HG02870 (cell line): ENCODE measurements around the gene TMEM187.
A peak's percentile ranks its signal among the peaks of the same experiment; 100 is the strongest.
"Not testable (repeated sequence)": the region's sequence is repeated elsewhere in the genome, so short reads cannot be mapped to it uniquely, and the experiment has no call there.

ENCODE experiments used
- ATAC-seq: cut with Tn5 transposase; IDR thresholded peaks from one replicate; pipeline ENCODE4 v1.9.1; 2021; ENCODE audit warnings: mild to moderate bottlenecking, moderate library complexity; ENCODE audit not compliant: unreplicated experiment

Gene TMEM187

DNA sequence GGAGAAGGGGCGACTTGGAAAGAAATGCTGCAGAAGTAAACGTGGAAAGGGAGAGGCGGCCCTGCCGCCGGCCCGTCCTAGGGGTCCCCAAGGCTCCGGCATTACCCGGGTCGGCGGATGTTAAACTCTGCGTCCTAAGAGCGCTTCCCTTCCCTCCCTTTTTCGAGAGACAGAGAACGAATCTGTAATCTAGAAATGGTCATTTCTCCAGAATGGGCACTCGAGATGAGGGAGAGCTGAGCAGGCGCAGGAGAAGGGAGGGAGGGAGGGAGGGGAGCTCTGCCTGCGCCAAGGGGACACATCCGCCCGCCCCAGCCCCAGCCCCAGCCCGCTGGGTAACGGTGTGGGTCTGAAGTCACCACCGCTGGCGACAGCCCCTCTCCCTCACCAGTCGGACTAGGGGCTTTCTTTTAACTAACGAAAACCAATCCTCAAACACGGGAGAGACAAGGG lies 2.6 kb upstream of the TMEM187 start:
- no peak for ATAC-seq

DNA sequence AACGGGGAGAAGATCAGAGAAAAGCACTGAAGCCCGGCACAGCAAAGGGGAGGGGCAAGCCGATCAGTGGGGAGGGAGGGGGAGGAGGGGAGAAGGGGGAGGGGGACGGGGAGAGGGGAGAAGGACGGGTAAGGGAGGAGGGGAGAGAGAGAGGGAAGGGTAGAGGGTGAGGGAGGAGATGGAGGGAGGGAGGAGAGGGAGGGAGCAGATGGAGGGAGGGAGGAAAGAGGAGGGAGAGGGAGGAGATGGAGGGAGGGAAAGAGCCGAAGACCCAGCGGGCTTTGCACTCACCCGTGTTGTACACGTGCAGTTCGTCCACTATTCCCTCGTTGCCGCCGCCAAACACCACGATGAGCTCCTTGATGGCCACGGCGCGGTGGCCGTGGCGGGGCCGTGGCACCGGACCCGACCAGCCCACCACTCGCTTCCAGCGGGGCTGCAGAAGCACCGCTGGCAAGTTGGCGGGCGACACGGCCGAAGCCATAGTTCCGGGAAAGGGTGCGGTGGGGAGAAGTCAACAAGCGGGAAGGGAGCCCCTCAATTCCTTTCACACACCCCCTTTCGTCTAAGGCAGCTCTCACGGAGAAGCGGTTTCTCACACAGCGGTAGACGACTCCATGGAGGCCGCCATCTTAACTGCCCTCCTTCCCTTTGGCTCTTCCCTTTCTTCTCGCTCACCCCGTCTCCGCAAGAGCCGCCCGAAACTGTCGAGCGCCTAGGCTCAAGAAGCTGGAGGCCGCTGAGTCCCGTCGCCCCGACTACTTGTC lies 2.0 kb upstream of the TMEM187 start:
- ATAC-seq, result peak; percentile 7

DNA sequence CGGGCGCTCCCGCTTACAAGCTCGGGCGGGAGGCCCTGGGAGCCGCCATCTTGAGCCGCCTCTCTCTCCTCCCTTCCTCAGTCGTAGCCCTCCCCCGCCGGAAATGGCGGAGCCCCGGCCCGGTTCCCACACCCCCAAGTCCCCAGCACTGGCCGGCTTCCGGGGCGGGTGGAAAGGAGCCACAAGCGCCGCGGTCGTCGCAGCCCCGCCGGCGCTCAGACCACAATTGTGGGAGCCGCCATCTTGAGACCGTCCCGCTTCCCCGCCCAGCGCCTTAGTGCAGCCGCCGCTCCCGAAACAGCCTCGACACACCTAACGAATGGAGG lies 1.5 kb upstream of the TMEM187 start:
- ATAC-seq, result peak; percentile 47

DNA sequence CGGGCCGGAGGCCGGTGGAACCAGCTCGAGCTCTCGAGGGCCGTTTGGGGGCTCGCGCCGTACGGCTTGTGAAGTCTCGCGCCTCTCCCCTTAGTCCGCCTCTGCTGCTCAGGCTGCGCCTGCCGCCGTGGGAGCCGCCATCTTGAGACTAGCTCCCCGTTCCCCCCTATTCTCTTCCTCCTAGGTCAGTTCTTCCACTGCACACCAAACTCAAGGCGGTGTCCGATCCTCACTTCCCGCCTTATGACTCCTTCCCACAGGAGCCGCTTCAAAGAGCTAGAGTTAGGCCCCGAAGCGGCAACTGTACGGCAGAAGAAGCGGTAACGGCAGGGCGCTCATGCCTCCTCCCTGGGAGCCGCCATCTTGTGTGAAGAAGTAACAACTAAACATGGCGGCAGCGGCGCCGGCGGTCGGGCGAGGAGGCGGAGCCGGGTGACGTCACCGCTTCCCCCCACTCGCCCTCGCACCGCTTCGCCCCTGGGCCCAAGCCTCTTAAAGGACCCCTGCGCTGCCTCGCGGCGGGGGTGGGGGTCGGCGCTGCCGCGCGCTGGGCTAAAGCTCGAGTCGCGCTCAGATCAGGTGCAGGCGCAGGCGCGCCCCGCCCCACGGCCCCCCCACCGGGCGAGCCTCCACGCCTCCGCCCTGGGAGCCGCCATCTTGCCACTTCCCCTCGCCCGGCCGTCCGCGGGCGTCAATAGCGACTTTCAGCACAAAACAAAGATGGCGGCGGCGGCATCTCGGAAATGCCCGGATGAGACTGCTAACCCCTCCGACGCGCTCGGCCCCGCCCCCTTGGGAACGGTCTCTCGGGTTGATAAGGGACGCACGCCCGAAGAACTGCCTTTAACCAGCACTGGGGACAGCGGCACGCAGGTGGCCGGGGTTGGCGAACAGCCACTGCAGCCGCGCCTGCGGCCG lies 845 bp upstream of the TMEM187 start, which contains the start of gene HCFC1:
Gene HCFC1, minus strand, starts transcription at position 369 of the 918 bp plus-strand sequence. CDS start 978 bp downstream, outside the sequence.
- ATAC-seq, result peak; percentile 43

DNA sequence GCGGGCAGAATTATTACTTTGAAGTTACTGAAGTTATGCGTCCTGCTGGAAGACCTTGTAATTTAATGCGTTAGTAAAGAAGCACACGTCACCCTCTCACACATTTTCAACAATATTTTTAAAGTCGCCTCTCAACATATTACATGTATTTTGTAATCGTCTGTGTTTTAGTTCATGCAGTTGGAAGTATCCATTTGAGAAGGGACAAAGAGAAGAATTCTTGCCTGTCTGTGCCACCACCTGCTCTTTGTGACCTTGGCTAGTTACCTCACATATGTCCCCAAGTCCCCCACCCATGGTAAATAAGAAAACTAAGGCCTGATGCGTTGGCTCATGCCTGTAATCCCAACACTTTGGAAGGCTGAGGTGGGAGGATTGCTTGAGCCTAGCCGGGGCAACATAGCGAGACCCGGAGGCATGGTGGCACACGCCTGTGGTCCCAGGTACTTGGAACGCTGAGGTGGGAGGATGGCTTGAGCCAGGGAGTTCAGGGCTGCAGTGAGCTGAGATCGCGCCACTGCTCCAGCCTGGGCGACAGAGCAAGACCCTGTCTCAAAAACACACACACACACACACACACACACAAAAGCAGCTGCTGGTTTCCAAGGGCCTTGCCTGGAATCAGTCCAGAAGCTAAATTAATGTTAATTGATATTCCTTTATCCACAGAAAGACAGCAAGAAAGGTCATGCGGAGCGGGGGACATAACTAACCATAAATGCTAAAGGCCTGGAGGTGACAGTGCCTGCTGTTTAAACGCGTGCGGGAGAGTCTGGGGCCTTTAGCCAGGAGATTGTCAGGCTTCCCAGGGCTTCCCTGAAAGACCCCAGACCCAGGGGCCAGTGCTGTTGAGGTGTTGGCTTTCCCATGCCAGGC lies 811 bp downstream of the TMEM187 start:
- ATAC-seq, result no peak

DNA sequence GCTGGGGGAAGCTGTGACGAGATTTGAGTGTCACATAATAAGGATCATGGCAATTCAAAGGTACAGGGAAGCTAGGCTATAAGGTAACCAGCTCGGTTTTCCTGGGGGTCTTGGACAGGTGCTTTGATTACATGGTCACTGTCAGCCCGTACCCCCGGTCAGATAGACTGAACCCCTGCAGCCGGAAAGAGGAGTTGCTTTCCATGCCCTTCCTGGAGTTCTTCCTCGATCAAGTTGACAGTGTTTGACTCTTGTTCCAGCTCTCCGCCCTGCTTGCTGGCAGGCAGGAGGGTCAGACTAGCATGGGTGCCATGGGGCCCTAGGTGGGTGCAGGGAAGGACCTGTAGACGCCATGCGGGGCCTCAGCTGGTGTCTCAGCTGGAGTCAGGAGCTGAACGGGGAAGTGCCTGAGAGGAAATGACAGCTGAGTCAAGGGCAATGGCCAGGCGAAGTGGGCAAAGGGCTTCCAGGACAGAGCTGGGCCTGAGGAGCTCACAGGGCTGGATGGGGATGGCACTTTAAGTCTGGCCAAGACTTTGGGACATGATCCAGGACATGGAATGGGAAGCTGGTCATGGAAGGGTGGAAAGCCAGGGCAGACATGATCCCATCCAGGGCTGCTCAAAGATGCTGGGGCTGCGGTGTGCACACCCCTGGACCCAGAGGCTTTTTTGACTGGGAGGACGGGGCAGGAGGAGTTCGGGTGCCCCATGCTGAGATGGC lies 1.6 kb downstream of the TMEM187 start:
- ATAC-seq, result no peak

DNA sequence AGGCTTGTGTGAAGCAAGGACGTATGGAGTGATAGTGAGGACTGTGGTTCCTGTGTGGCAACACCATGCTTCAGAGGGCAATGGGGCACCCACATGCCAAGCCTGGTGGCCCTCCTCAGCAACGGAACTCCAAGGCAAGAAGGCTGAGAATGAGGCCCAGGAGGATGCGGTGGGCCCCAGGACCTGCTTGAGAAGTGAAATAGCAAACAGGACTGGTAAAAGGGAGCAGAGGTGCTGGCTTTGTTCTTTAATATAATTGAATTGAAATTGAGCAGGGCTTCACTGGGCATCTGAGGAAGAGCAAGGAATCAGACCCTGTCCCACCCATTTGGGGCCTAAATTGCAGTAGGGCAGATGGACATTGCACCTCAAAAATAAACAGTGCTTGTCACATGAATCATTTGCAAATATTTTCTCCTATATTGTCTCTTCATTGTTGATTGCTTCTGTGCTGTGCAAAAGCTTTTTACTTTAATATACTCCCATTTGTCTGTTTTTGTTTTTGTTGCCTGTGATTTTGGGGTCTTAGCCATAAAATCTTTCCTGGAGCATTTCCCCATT lies 2.3 kb downstream of the TMEM187 start:
- no peak for ATAC-seq

DNA sequence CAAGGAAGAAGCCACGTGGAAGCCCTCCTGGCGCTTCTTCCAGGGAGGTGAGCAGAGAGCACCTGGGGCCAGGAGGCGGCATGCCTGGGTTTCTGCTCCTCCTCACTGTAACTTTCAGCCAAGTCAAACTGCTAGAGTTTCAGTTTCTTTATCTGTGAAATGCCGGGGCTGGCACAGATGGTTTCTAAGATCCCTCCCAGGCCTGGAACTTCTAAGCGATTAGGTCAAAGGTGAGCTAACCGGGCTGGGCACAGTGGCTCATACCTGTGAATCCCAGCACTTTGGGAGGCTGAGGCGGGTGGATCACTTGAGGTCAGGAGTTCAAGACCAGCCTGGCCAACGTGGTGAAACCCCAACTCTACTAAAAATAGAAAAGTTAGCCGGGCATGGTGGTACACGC lies 7.8 kb downstream of the TMEM187 start:
- ATAC-seq, result not testable (repeated sequence)

DNA sequence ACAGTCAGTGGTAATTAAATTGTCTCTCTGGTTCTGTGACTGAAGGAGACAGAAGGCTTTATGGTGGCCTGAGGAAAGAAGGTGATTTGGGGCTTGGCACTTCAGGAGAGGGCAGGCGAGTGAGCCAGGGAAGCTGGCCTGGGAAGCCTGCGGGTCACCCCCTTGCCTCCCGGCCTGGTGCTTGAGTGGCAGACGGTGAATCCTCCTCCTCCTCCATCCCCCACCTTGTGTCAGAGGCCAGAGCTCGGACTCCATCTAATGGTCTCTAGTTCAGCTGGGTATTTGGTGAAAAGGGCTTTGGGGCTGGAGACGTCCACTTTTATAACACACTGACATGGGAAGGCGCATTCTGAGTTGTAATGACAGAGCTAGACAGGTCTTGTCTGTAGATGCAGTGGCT lies 8.7 kb downstream of the TMEM187 start:
- ATAC-seq, result no peak

DNA sequence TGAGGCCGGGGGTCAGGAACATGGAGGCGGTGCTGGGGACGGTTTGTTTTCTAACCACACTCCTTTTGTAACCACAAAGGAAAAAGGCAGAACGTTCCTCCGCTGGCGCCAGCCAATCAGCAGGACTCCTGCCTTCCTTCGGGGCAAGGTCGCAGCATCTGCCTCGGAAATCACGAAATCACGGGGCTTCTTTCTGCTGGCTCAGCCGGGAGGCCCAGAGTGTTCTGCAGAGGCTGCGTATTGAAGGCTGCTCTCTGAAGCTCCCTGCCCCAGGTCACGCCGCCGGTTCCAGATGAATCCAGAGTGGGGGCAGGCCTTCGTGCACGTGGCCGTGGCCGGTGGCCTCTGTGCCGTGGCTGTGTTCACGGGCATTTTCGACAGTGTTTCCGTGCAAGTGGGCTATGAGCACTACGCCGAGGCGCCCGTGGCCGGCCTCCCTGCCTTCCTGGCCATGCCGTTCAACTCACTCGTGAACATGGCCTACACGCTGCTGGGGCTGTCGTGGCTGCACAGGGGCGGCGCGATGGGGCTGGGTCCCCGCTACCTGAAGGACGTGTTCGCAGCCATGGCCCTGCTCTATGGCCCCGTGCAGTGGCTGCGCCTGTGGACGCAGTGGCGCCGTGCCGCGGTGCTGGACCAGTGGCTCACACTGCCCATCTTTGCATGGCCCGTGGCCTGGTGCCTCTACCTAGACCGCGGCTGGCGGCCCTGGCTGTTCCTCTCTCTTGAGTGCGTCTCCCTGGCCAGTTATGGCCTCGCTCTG lies 9.4 kb downstream of the TMEM187 start:
- no peak for ATAC-seq

DNA sequence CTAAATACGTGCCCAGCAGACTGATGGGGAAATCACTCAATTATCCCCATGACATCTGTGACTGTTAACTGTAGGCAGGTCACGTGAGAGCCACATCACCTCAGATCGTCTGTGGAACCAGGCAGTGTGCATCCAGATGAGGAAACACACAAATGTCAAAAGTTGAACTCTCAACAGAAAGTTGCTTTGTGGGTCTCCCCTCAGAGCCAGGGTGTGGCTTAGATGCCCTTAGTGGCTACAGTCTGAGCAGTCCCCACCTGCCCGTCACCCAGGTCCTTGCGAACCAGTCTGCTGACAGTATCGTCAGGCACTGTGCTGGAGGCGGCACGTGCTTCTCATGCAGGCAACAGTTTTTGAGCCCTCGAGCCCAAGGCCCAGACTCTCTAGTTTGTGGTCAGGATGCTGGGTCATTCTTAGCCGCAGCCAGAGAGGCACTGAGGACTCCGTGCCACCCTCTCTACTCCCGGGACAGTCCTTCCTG lies 10.8 kb downstream of the TMEM187 start:
- ATAC-seq, result no peak

DNA sequence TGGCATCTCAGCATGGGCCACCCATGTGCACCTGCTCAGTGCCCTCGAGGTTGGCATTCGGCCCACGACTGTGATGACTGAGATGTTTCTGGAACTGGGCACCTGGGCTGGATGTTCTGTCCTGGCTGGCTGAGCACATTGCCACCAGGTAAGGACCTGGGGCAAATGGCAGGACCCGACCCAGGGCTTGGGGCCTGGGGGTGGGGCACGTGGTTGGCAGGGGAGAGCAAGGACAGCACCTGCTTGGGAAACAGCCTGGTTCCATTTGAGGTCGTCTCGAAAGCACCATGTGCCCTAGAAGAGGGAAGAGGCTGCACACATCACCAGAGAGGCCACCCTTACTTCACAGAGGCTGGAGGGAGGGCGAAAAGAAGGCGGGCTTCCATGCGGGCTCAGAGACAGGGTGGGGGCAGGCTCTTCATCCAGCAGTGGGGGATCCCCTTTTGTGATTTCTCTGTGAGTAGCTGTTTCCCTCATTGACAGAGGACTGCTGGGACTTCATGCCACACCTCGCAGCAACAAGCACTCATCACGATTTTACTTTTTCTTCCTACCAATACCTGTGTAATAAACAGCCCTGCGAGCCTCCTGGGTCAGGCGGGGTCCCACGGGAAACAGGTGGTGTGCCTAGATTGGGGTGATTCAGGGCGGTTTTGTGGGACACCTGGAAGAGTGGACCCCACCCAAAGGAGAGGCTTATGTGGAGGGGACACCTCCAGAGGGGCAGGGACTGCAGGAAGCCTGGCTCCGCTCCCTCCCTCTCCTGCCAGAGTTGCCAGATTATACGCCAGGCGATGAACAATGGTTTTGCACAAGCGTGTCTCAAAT lies 12.0 kb downstream of the TMEM187 start:
- no peak for ATAC-seq

DNA sequence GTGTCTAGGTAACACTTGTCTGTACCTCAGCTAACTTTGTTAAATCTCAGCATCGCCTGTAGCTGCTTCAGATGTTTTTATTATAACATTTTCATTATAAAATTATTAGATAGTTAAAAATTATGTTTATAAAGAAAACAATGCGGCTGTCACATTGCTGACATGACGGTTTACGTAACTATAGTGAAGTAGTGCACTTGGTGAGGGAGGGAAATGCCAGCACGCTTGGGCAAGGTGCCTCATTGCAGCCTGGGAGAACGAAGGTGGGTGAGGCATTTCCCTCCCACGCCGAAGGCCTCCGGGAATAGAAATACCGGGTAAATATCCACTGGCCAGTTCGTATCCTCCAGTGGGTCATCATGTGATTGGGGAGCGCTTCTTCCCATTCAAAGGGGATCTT lies 15.9 kb downstream of the TMEM187 start:
- no peak for ATAC-seq

DNA sequence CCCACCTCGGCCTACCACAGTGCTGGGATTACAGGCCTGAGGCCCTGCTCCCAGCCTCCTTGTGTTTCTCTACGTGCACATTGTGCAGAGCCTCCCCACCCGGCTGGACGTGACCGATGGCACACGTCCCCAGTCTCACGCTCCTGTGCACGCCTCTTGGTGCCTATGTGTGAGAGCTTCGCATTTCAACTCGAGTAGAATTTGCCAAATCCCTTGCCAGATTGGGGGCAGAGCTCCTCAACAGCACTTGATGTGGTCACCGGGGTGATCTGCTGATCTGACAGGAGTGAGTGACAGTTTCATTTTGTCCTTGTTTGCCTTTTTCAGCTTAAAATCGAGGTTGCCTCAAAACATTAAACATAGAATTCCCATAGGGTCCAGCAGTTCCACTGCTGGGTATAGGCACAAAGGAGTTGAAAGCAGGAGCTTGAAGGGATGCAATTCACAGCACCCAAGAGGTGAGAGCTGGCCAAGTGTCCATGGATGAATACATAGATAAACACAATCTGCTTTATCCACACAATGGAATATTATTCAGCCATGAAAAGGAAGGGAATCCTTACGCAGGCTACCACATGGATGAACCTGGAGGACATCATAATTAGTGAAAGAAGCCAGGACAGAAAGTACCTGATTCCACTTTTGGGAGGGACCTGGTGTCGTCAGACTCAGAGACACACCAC lies 17.6 kb downstream of the TMEM187 start:
- no peak for ATAC-seq

DNA sequence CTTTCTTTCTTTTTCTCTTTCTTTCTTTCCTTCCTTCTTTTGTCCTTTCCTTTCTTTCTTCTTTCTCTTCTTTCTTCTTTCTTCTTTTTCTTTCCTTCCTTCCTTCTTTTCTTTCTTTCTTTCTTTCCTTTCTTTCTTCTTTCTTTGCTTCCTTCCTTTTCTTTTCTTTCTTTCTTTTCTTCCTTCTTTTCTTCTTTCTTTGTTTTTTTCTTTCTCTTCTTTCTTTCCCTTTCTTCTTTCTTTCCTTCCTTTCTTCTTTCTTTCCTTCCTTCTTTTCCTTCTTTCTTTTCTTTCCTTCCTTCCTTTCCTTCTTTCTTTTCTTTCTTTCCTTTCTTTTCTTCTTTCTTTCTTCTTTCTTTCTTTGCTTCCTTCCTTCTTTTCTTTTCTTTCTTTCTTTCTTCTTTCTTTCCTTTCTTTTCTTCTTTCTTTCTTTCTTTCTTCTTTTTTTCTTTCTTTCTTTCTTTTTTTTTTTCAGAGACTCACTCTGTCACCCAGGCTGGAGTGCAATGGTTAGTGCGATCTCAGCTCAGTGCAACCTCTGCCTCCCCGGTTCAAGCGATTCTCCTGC lies 18.5 kb downstream of the TMEM187 start:
- ATAC-seq, result no peak

DNA sequence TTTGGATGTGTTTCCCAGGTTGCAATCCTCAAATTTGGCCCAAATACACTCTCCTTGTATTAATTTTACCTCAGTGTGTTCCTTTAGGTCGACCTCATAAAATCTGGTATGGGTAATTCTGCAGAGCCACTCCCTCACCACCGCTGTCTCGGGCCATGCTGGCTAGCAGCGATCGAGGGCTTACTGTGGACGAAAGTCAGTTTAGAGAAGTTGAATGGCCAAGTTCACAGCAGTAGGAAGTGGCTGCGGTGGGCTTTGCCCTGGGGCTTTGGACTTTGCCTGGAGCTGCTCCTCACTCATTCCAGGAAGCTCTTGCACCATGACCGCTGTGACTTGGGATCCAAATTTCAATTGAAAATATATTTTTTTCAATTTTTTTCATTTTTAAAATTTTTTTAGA lies 19.6 kb downstream of the TMEM187 start:
- no peak for ATAC-seq

DNA sequence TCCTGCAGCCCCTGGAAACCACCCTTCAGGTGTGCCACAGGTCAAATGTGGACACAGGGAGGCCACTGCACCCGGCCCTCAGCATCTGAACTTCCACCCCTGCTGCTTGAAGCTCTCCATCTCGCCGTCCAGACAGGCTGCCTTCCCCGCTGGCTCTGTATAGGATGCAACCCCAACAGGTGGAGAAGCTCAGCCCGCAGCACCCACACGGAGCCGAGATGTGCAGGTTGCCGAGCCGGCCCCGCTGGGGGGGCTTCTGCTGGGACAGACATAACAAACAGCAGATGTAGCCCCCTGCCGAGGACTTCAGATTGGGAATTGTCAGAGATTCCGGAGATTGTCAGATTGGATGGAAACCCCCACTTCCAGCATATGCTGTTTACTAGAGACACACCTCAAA lies 20.5 kb downstream of the TMEM187 start:
- ATAC-seq, result no peak
